ENCODE measurements around the gene TDRD15.
"Not testable (repeated sequence)": the region's sequence is repeated elsewhere in the genome, so short reads cannot be mapped to it uniquely, and the experiment has no call there.

TDRD15 gene

GRCh38 chr2:21123473-21124393, at the start of gene TDRD15:
Gene TDRD15, plus strand, starts transcription at chr2:21123968. Its CDS starts 13,500 bp downstream, at chr2:21137468.
- DNase-seq: no peak

GRCh38 chr2:21078296-21078695, 45.5 kb upstream of the TDRD15 start:
- DNase-seq: no peak

- no peak for DNase-seq
Observed at GRCh38 chr2:21083482-21083881, 40.3 kb upstream of the TDRD15 start.

- no peak for DNase-seq
Observed at GRCh38 chr2:21084401-21084800, 39.4 kb upstream of the TDRD15 start.

GRCh38 chr2:21092308-21092869, 31.4 kb upstream of the TDRD15 start:
- no peak for DNase-seq

DNA sequence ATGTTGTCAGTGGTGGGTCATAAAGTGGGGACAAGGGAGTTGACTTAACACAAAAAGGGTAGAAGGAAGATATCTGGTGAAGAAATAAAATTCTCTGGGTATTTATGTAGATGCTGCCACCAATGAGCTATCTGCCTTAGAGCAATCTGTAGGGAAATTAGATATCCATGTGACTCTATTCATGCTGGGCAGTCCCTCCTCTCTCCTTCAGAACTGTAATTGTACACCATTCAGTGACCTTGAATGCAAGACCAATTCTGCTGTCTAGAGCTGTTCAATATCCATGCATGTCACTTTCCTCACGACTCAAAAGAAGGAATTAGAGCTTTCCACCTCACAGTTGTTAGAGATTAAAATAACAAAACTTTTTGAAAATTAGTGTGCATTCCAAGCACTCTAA, 28.6 kb upstream of the TDRD15 start:
- no peak for DNase-seq

GRCh38 chr2:21095714-21096113, 28.1 kb upstream of the TDRD15 start:
- DNase-seq: no peak

DNA sequence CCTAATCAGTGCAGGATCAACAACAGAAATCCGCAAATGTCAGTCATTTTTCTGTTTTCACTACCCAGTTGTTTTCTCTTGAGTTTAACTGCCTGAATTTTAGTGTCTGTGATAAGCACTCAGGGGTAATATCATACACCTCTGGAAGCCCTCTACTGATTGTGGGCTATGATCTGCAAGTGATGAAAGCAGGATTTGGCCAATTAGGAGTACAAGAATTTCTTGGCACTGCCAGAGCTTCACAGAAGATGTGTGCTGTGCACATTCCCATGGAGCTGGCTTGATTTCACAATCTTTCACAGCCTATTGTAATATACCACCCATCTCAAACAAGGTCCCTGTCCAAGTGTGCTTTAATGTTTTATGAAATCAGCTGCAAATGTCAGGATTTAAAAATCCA, 27.3 kb upstream of the TDRD15 start:
- DNase-seq: no peak

- no peak for DNase-seq
Observed at GRCh38 chr2:21097331-21097730, 26.4 kb upstream of the TDRD15 start.

GRCh38 chr2:21098294-21098693, 25.5 kb upstream of the TDRD15 start:
- no peak for DNase-seq

GRCh38 chr2:21099281-21099907, 24.4 kb upstream of the TDRD15 start:
- no peak for DNase-seq

DNA sequence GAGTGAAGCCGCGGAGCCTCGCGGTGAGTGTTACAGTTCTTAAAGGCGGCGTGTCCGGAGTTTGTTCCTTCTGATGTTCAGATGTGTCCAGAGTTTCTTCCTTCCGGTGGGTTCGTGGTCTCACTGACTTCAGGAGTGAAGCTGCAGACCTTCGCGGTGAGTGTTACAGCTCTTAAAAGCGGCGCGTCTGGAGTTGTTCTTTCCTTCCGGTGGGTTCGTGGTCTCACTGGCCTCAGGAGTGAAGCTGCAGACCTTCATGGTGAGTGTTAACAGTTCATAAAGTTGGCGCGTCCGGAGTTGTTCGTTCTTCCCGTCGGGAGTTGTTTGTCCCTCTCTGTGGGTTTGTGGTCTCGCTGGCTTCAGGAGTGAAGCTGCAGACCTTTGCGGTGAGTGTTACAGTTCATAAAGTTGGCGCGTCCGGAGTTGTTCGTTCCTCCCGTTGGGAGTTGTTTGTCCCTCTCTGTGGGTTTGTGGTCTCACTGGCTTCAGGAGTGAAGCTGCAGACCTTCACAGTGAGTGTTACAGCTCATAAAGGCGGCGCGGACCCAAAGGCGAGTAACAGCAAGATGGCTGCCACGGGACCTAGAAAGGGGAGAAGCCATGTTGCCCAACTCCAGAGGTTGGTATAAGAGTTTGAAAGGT, 22.1 kb upstream of the TDRD15 start:
- DNase-seq: not testable (repeated sequence)

DNA sequence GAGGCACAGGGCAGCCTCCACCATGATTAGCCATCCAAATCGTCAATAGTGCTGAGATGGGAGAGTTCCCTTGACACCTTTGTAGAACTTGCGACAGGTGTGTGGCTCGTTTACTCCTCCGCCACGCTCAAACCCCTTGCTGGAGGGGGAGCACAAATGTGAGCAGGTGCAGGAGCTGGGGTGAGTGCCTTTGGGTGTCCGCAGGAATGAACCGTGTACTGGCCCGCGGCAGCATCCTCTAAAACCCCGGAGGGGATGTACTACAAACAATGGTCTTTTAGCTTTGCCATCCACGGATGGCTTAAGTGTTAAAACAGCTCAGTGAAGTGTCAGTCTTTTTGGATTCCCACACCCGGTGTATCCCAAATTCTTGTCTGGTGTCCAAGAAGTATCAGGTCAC, 21.4 kb upstream of the TDRD15 start:
- no peak for DNase-seq

DNA sequence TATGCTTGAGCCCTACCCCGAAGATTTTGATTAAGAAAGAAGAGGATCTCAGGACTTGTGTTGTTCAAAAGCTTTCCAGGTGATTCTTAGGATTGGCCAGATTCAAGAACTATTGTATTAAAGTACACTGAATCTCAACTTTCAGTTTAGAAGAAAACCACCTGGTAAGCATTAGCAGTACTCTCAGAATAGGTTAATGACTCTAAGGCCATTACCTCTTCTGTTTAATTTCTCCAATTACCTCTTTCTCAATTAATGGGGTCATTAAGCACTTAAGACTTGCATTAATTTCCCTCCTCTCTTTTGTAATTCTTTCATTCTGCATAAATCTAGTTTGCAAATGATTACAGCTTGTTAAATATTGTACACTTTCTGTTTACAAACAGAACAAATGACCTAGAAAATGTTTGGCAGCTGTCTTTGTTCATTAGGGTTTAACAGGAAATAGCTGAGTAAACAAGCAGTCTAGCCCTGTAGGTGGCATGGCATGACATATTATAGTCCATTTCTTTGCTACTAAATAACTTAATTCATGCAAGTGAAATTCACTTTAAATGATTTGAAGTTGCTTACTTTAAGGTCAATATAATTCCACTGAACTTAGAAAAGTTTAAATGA, 20.4 kb upstream of the TDRD15 start:
- no peak for DNase-seq

DNA sequence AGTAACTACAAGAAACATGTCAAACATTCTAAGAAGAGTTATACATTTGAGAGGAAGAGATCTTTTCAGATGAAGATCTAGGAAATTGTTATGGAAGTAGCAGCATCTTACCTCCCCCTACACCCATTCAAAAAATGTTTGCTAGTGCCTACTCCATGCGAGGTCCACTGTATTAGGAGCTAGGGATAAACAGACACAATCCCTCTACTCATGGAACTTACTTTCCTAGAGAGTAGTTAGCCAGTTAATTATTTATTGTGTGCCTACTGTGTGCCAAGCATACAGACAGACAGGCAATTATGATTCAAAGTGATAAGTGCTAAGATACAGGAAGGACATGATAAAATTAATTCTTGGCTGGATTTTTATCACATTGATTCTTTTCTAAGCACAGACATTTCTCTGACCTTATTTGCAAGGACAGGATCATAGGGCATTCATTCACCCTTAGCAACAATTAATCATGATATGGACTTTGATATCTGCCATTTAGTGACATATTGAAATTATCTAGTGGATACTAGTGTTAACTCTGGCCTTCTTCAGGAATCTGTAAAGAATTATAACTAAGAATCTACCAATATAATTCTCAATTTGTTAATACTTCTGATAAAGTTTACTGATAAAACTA, 19.6 kb upstream of the TDRD15 start:
- DNase-seq: no peak

DNA sequence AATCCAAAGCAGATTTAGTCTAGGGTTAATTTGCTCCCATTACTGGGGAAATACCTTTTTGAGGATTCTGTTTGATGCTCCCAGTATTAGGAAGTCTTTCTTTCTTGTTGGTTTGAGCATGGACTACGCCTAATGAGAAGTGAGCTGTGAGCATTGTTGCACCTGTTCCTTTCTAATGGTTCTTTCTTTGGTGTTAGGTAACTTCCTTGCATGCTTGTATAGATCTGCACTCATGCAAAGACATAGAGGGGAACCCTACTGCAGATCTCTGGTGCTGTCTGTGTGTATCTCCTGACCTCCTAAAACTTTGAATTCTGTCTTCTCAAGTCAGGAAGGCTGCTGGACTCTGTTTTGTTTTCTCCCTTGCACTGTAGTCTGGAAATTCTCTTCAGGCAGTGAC, 12.8 kb upstream of the TDRD15 start:
- DNase-seq: no peak

GRCh38 chr2:21117688-21118087, 6.1 kb upstream of the TDRD15 start:
- DNase-seq: no peak

- peak; percentile 5 to 18 for DNase-seq
Observed at GRCh38 chr2:21118302-21118920, 5.4 kb upstream of the TDRD15 start.

DNA sequence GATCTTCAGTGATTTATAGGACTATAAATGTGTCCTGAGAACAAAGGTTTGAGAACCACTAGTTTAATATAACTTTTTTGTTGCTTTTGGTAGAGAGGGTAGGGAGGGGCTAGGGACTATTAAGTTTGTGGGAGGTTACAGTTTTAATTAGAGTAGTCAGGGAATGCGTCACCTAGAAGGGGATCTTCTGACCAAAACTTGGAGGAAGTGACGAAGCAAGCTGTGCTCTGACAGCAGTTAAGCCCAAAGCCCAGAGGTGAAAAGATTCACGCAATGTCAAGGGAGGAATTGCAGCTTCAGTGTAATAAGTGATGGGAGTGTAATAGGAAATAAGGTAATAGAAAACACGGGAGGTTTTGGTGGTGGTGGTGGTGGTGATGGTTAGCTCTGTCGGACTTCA, 8.1 kb downstream of the TDRD15 start:
- DNase-seq: no peak

GRCh38 chr2:21135585-21135984, 11.8 kb downstream of the TDRD15 start:
- no peak for DNase-seq

DNA sequence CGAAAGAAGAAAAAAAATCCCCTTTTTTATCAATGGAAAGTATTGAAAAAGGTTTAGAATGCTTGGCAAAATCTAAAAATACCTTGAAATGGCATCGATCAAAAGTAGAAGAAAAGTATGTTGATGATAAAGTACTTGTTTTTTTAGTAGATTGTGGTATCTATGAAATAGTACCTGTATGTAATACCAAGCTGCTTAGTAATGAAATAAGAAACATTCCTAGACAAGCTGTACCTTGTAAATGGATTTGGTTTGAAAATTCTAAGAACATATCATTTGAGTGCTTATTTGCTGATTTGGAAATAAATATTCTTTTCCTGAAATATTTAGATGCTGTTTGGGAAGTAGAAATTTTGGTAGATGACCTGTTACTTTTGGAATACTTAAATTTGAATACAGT, 18.4 kb downstream of the TDRD15 start:
- no peak for DNase-seq

GRCh38 chr2:21146638-21147037, 22.9 kb downstream of the TDRD15 start:
- DNase-seq: no peak

Data from activated CD4-positive, alpha-beta T cell treated with anti-CD3 and anti-CD28 coated beads, Interleukin-2, amount 50 U/mL, for 48 hours (primary cell).